HEK293 (cell line): ENCODE results near the gene ARSB.

ENCODE experiments used
- HOXC10 ChIP-seq: sonication (generic); formaldehyde crosslinking; IDR thresholded peaks from 2 replicates; pipeline ENCODE4 v1.8.1; 2023; ENCODE audit warnings: mild to moderate bottlenecking, missing genetic modification reagents
- ZBTB17 ChIP-seq: fragments of 450-650 bp; formaldehyde crosslinking; IDR thresholded peaks from 2 replicates; pipeline ENCODE4 v1.5.1; 2016; ENCODE audit warnings: missing biosample characterization, missing genetic modification characterization
- ZBTB26 ChIP-seq: fragments of 450-650 bp; formaldehyde crosslinking; optimal IDR thresholded peaks from 2 replicates; pipeline ENCODE3; 2016; ENCODE audit warnings: missing biosample characterization, mild to moderate bottlenecking, missing genetic modification characterization
- ZBTB8A ChIP-seq: fragments of 450-650 bp; formaldehyde crosslinking; IDR thresholded peaks from 2 replicates; pipeline ENCODE4 v1.5.1; 2016; ENCODE audit warnings: missing biosample characterization, missing genetic modification characterization
- ZEB2 ChIP-seq: fragments of 450-650 bp; formaldehyde crosslinking; IDR thresholded peaks from 2 replicates; pipeline ENCODE4 v1.5.1; 2016; ENCODE audit warnings: missing biosample characterization, missing genetic modification characterization
- ZNF146 ChIP-seq: fragments of 450-650 bp; formaldehyde crosslinking; IDR thresholded peaks from 2 replicates; pipeline ENCODE4 v1.5.1; 2016; ENCODE audit warnings: missing biosample characterization, missing genetic modification characterization
- ZNF560 ChIP-seq: fragments of 450-650 bp; formaldehyde crosslinking; IDR thresholded peaks from 2 replicates; pipeline ENCODE4 v1.5.1; 2017; ENCODE audit warnings: missing biosample characterization, missing genetic modification characterization, borderline replicate concordance
- TF ChIP-seq, protein P1 (sequence below): fragments of 450-650 bp; formaldehyde crosslinking; IDR thresholded peaks from 2 replicates; pipeline ENCODE4 v1.5.1; 2016; ENCODE audit warnings: missing biosample characterization, missing genetic modification characterization, low read depth
- TF ChIP-seq, protein P2 (sequence below): fragments of 450-650 bp; formaldehyde crosslinking; IDR thresholded peaks from 2 replicates; pipeline ENCODE4 v1.5.1; 2016; ENCODE audit warnings: missing biosample characterization, missing genetic modification characterization

DNA sequence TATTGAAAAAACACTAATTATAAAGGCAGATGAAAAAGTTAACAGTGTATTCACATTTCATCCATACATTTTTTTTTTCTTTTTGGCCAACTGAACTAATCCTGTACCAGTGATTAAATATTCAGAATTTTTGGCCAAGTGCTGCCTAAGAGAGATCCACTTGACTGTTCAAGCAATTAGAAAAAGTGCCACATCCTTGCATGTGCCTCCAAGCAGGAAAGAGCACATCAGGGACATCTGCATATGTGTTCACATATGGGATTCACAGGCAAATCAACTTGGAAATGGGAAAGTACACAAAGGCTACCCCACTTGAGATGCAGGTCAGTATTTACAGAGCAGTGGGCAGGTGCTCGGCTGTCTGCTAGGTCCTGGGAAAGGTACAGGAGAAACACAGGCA is 173.2 kb downstream of the ARSB start:
- no peak for TF ChIP-seq ZNF560 (tag by site-specific recombination)
- no peak for TF ChIP-seq HOXC10 (CRISPR knock-in tag)
- TF ChIP-seq ZBTB17 (tag by site-specific recombination): no peak
- no peak for TF ChIP-seq ZBTB26 (tag by site-specific recombination)
- TF ChIP-seq, protein P1, sequence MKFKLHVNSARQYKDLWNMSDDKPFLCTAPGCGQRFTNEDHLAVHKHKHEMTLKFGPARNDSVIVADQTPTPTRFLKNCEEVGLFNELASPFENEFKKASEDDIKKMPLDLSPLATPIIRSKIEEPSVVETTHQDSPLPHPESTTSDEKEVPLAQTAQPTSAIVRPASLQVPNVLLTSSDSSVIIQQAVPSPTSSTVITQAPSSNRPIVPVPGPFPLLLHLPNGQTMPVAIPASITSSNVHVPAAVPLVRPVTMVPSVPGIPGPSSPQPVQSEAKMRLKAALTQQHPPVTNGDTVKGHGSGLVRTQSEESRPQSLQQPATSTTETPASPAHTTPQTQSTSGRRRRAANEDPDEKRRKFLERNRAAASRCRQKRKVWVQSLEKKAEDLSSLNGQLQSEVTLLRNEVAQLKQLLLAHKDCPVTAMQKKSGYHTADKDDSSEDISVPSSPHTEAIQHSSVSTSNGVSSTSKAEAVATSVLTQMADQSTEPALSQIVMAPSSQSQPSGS (tag by site-specific recombination): no peak
- TF ChIP-seq, protein P2, sequence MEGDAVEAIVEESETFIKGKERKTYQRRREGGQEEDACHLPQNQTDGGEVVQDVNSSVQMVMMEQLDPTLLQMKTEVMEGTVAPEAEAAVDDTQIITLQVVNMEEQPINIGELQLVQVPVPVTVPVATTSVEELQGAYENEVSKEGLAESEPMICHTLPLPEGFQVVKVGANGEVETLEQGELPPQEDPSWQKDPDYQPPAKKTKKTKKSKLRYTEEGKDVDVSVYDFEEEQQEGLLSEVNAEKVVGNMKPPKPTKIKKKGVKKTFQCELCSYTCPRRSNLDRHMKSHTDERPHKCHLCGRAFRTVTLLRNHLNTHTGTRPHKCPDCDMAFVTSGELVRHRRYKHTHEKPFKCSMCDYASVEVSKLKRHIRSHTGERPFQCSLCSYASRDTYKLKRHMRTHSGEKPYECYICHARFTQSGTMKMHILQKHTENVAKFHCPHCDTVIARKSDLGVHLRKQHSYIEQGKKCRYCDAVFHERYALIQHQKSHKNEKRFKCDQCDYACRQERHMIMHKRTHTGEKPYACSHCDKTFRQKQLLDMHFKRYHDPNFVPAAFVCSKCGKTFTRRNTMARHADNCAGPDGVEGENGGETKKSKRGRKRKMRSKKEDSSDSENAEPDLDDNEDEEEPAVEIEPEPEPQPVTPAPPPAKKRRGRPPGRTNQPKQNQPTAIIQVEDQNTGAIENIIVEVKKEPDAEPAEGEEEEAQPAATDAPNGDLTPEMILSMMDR (tag by site-specific recombination): no peak
- TF ChIP-seq ZNF146 (tag by site-specific recombination): no peak
- no peak for TF ChIP-seq ZEB2 (tag by site-specific recombination)
- TF ChIP-seq ZBTB8A (tag by site-specific recombination): no peak
